GM18951 (cell line): Measurements from ENCODE around the gene SLC8A1.

Source experiments
- POLR2A ChIP-seq: IDR thresholded peaks from 4 replicates; pipeline ENCODE4 v1.6.1; 2011; ENCODE audit warnings: mild to moderate bottlenecking; ENCODE audit not compliant: insufficient read length, insufficient read depth; ENCODE audit errors: extremely low read depth
- in situ Hi-C: fragments of 300-500 bp; cut with MboI; formaldehyde crosslinking; loops from one replicate; pipeline ENCODE4 v1.12.0; 2022; ENCODE audit warnings: low sequenced_read_pairs, mixed read lengths, inconsistent platforms; ENCODE audit not compliant: unreplicated experiment

The SLC8A1 gene

GRCh38 chr2:40257340-40258134 lies 194.4 kb downstream of the SLC8A1 start:
- no peak for TF ChIP-seq POLR2A
- in situ Hi-C loops, result no loop called here

- in situ Hi-C loops, result no loop called here
- TF ChIP-seq POLR2A, result no peak
Measured at GRCh38 chr2:40256649-40257048, 195.2 kb downstream of the SLC8A1 start.

- in situ Hi-C loops, result no loop called here
- TF ChIP-seq POLR2A, result no peak
Measured at GRCh38 chr2:40256008-40256407, 195.9 kb downstream of the SLC8A1 start.

- in situ Hi-C loops, result no loop called here
- TF ChIP-seq POLR2A, result no peak
Measured at GRCh38 chr2:40255103-40255502, 196.8 kb downstream of the SLC8A1 start.

GRCh38 chr2:40254611-40255010 lies 197.3 kb downstream of the SLC8A1 start:
- TF ChIP-seq POLR2A, result no peak
- in situ Hi-C loops, result no loop called here

- in situ Hi-C loops, result no loop called here
- no peak for TF ChIP-seq POLR2A
Measured at GRCh38 chr2:40251137-40251536, 200.8 kb downstream of the SLC8A1 start.

GRCh38 chr2:40249577-40249976 lies 202.3 kb downstream of the SLC8A1 start:
- in situ Hi-C loops, result no loop called here
- no peak for TF ChIP-seq POLR2A

GRCh38 chr2:40248294-40248693 lies 203.6 kb downstream of the SLC8A1 start:
- TF ChIP-seq POLR2A, result no peak
- in situ Hi-C loops, result no loop called here

- in situ Hi-C loops, result no loop called here
- no peak for TF ChIP-seq POLR2A
Measured at GRCh38 chr2:40244675-40245074, 207.2 kb downstream of the SLC8A1 start.

- TF ChIP-seq POLR2A, result no peak
- in situ Hi-C loops, result no loop called here
Measured at GRCh38 chr2:40244251-40244650, 207.6 kb downstream of the SLC8A1 start.

GRCh38 chr2:40243581-40244187 lies 208.2 kb downstream of the SLC8A1 start:
- no peak for TF ChIP-seq POLR2A
- in situ Hi-C loops, result no loop called here

GRCh38 chr2:40242315-40242714 lies 209.6 kb downstream of the SLC8A1 start:
- in situ Hi-C loops, result no loop called here
- TF ChIP-seq POLR2A, result no peak

GRCh38 chr2:40240070-40240469 lies 211.8 kb downstream of the SLC8A1 start:
- in situ Hi-C loops, result no loop called here
- no peak for TF ChIP-seq POLR2A

- in situ Hi-C loops, result no loop called here
- TF ChIP-seq POLR2A, result no peak
Measured at GRCh38 chr2:40230707-40231432, 221.0 kb downstream of the SLC8A1 start.

- TF ChIP-seq POLR2A, result no peak
- in situ Hi-C loops, result no loop called here
Measured at GRCh38 chr2:40230186-40230585, 221.7 kb downstream of the SLC8A1 start.
